ENCODE measurements around the gene SCNM1.

The SCNM1 gene

DNA sequence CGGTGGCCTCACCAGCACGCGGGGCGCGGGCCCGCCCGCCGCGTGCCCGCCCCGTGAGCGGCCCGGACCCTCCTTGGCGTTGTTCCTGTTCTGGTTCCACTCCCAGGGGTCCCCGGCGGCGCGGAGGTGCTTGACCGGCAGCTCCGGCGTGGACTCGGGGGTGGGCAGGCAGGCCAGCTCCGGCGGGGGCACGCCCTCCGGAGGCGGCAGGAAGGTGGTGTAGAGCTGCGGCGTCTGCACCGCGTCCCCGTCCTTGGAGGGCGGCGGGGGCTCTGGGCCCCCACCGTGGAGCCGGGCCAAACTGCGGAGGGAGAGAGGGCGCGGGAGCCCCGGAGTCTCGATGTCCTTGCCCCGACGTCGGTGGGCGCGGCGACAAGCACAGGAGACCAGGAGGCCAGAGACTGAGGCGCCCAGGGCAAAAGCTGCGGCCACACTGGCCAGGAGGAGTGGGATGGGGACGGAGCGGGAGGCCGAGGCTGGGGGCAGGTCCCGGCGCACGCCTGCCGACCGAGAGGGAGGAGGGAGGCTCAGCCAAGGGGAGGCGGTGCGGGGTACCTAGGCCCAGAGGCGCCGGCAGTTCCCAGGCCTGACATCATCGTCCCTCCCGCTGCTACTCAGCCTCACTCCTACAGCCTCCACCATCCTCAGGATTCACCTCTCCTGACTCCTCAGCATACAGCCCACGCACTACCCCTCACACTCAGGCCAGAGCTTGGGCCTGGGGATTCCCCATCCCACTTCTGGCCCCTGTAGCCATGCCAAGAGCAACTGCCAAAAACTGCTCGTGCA lies 32.7 kb upstream of the SCNM1 start:
- TF ChIP-seq, protein P1, sequence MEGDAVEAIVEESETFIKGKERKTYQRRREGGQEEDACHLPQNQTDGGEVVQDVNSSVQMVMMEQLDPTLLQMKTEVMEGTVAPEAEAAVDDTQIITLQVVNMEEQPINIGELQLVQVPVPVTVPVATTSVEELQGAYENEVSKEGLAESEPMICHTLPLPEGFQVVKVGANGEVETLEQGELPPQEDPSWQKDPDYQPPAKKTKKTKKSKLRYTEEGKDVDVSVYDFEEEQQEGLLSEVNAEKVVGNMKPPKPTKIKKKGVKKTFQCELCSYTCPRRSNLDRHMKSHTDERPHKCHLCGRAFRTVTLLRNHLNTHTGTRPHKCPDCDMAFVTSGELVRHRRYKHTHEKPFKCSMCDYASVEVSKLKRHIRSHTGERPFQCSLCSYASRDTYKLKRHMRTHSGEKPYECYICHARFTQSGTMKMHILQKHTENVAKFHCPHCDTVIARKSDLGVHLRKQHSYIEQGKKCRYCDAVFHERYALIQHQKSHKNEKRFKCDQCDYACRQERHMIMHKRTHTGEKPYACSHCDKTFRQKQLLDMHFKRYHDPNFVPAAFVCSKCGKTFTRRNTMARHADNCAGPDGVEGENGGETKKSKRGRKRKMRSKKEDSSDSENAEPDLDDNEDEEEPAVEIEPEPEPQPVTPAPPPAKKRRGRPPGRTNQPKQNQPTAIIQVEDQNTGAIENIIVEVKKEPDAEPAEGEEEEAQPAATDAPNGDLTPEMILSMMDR (conservative IDR thresholded peaks at IDR 0.05), result no peak

DNA sequence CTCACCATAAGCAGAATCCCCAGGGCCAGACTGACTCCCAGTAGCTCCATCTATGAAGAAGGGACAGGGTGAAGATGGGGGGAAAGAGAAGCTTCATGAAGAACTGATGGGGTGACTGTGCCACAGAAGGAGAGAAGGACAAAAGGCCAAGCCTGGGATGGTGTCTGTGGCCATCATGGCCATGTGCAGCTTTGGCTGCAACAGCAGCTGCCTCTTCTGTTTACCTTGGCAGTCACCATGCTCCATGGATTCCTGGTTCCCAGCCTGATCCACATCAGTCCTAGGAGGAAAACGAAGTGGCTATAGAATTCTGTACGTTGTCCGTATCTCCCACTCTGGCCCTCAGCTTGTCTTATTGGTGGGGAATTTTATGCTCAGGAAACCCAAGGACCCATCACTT lies 31.5 kb upstream of the SCNM1 start:
- no peak overlapping the region for H3K27ac ChIP-seq
- TF ChIP-seq, protein P1 (conservative IDR thresholded peaks at IDR 0.05), result no peak

More for the DNA sequence above, 32.7 kb upstream of the SCNM1 start:
- H3K27ac ChIP-seq, result no peak overlapping the region

DNA sequence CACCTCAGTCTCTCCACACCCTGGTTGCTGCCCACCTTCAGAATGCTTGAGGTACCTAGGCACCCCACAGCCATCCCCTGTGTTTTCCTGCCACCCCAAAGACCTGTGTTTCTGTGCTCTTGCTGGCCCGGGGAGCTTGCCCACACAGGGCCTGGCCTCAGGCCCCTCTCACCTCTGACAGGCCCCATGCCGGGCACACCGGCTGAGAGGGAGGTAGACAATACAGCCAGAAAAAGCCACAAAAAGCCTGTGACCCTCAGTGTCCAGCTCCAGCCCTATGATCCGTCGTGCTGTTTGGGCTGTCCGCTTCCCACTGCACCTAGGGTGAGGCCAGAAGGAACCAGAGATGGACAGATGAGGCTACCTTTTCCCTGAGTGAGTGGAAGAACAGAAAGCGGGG lies 31.0 kb upstream of the SCNM1 start:
- TF ChIP-seq, protein P1 (conservative IDR thresholded peaks at IDR 0.05), result no peak

DNA sequence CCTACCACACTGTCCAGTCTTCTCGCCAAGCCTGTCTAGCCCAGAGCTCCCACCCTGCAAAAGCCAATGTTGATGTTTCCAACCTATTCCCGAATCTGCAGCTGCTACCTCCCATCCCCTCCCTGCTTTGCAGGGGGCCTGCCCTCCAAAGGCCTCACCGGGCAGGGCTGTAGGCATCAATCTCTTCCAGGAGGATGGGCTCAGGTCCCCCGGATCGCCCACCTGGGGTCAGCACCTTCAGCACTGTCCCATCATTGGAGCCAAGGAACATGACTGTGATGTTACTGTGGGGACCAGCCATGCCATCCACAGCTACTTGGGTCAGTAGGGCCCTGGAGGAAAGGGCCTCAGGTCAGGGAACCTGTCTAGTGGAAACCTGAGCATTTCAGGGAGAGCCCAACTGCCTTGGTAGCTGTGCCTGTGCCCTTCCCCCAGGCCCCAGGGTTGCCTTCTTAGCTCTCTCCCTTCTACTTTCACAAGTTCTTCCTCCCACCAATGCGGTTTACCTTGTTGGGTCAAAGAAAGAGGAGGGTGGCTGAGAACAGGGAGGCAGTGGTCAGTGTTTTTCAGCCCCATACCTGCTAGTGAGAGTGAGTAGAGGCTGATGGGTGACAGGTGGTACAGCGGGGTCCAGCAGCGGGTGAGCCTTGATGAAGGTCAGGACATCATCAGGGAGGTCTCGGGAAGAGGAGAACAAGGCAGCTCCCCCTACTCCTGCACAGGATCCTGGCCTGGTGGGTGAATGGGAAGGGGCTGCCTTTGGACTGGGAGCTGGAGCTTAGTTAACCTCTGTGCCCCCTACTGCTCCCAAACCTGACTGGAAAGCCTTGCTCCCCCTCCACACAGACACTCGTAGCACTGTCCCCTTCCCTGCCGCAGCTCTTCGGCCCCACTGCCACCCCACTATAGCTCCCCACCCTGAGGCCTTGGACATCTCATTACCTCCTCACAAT lies 30.2 kb upstream of the SCNM1 start:
- H3K27ac ChIP-seq, result no peak overlapping the region
- TF ChIP-seq, protein P1 (conservative IDR thresholded peaks at IDR 0.05), result no peak

More for the DNA sequence above, 31.0 kb upstream of the SCNM1 start:
- H3K27ac ChIP-seq, result no peak overlapping the region

DNA sequence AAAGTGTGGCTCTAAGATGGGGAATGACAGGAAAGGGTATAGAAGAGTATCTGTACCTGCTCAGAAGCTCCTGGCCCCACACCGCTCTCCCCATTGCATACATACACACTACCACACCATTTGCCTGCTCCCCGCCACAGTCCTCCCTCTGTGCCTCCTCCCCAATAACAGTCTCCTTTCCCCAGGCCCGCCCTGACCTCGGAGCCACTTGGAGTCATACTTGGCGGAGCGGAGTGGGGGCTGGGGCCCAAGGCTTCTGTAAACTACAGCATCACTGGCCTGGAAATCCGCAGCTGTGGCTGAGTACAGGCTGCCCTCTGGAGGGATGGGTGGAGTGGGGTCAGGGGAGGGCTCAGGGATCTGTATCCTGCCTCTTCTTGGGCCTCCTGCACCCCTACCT lies 28.2 kb upstream of the SCNM1 start:
- no peak overlapping the region for H3K27ac ChIP-seq
- TF ChIP-seq, protein P1 (conservative IDR thresholded peaks at IDR 0.05), result no peak

DNA sequence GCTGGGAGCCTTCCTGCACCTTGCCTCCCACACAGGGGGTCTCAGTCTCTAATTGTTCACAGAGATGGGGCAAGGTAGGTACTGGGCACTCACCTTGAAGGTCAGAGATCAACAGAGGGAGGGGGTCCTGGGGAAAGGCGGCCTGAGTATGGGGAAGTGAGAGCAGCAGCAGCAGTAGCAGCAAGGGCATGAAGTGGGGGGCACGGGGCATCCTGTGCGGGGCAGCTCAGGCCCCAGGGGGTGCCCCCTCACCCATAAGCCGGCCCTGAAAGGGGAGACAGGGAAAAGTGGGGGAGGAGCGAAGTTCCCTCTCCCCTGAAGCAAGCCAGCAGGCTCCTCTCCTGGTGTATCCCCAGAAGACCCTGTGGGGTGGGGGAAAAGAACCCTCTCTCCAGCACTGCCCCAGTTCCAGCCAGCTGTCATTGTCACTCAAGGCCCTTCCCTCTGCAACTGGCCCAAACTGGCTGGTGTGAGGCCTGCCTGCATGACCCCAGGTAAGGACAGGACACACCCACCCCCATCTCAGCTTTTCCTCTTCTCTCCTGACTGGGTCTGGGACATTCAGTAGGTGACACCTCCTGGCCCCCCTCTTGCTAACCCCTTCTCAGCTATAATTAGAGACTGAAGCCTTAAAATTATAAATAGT lies 23.4 kb upstream of the SCNM1 start:
- TF ChIP-seq, protein P1 (conservative IDR thresholded peaks at IDR 0.05), result no peak
- H3K27ac ChIP-seq, result no peak overlapping the region

DNA sequence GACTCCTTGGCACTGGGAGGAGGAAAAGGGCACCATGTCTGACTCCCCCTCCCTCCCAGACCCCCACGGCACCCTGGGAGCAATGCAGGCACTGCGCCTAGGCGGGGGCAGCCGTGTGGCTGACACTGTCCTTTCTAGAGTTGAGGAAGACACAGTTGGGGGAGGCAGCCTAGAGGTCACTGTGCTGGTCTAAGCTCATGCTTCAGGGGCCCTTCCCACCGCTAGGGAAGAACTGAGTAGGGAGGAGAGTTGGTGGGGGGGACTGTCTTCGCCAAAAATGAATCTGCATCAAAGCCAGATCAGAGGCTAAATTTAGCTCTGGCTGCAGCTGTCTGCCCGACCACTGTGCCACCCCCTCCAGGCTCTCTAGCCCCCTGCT lies 22.9 kb upstream of the SCNM1 start:
- TF ChIP-seq, protein P1 (conservative IDR thresholded peaks at IDR 0.05), result no peak

More for the DNA sequence above, 22.9 kb upstream of the SCNM1 start:
- H3K27ac ChIP-seq, result no peak overlapping the region

Data from VCaP (cell line).